Measurements from ENCODE around the gene NCAPG2.

NCAPG2 gene

GRCh38 chr7:158684329-158684728 is 20.3 kb downstream of the NCAPG2 start:
- ATAC-seq (ENCODE audit: low read depth): no peak
- no peaks in the 10 kb centered on the region for H3K4me1 ChIP-seq (ENCODE audit: insufficient read depth, poor library complexity, severe bottlenecking)
- H3K27me3 ChIP-seq (ENCODE audit: insufficient read depth, poor library complexity, severe bottlenecking): no peaks in the 10 kb centered on the region
- no peak overlapping the region for H3K27ac ChIP-seq (ENCODE audit: poor library complexity, severe bottlenecking)
- H3K9me3 ChIP-seq (ENCODE audit: severe bottlenecking): no peaks in the 10 kb centered on the region
- no peak overlapping the region for H3K4me3 ChIP-seq (ENCODE audit: severe bottlenecking)
- no peak for DNase-seq (ENCODE audit: low spot score)
- peaks cover 97% of the 10 kb centered on the region for H3K36me3 ChIP-seq (ENCODE audit: low read depth)
- TF ChIP-seq, protein P1, sequence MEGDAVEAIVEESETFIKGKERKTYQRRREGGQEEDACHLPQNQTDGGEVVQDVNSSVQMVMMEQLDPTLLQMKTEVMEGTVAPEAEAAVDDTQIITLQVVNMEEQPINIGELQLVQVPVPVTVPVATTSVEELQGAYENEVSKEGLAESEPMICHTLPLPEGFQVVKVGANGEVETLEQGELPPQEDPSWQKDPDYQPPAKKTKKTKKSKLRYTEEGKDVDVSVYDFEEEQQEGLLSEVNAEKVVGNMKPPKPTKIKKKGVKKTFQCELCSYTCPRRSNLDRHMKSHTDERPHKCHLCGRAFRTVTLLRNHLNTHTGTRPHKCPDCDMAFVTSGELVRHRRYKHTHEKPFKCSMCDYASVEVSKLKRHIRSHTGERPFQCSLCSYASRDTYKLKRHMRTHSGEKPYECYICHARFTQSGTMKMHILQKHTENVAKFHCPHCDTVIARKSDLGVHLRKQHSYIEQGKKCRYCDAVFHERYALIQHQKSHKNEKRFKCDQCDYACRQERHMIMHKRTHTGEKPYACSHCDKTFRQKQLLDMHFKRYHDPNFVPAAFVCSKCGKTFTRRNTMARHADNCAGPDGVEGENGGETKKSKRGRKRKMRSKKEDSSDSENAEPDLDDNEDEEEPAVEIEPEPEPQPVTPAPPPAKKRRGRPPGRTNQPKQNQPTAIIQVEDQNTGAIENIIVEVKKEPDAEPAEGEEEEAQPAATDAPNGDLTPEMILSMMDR (IDR thresholded peaks at IDR 0.05; ENCODE audit: poor library complexity, severe bottlenecking): no peak

DNA sequence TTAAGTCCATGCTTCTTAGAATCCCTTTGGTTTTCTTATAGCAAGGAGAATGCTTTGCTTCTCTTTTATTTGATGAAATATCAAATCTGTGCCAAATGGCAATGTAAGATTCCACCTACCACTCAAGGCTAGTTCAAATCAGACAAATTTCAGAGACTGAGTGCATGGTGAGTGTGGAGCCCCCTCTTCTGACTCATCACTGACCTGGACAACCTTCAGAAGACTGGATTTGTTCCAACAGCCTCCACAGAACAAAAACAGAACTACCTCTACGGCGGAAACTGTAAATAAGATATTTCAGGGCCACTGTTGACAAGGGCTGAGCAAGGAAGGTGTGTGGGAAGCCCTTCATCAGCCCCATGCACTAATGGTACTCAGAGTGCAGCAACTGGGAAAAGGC is 21.1 kb downstream of the NCAPG2 start:
- Histone ChIP-seq H3K27me3 (ENCODE audit: insufficient read depth, poor library complexity, severe bottlenecking) (no peaks in the 10 kb centered on the region), H3K36me3 (ENCODE audit: low read depth) (peaks cover 97% of the 10 kb centered on the region), H3K27ac (ENCODE audit: poor library complexity, severe bottlenecking) (no peak overlapping the region), H3K4me1 (ENCODE audit: insufficient read depth, poor library complexity, severe bottlenecking) (no peaks in the 10 kb centered on the region), H3K9me3 (ENCODE audit: severe bottlenecking) (no peaks in the 10 kb centered on the region), H3K4me3 (ENCODE audit: severe bottlenecking) (no peak overlapping the region)
- DNase-seq (ENCODE audit: low spot score): no peak
- TF ChIP-seq, protein P1 (IDR thresholded peaks at IDR 0.05; ENCODE audit: poor library complexity, severe bottlenecking): no peak
- ATAC-seq (ENCODE audit: low read depth): no peak

DNA sequence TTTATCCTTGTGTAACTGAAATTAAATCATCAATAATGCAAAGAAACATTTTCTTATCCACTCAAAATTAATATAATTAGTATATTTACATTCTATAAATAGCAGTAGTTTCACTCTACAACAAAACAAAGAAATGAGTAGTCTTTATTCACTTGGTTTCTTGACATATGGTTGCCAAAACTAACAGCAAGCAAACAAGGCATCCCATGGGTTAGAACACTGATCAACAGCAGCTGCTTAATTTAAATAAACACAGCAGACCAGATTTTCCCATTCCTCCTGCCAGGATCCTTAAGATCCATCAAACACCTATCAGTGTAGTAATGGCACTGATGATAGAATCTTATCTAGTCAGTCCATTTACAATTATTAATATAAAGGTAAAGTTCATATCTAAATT is 22.1 kb downstream of the NCAPG2 start:
- H3K27me3 ChIP-seq (ENCODE audit: insufficient read depth, poor library complexity, severe bottlenecking): no peaks in the 10 kb centered on the region

GRCh38 chr7:158680754-158681153 is 23.9 kb downstream of the NCAPG2 start:
- no peak overlapping the region for H3K27ac ChIP-seq (ENCODE audit: poor library complexity, severe bottlenecking)
- peaks cover 90% of the 10 kb centered on the region for H3K36me3 ChIP-seq (ENCODE audit: low read depth)
- TF ChIP-seq, protein P1 (IDR thresholded peaks at IDR 0.05; ENCODE audit: poor library complexity, severe bottlenecking): no peak
- ATAC-seq (ENCODE audit: low read depth) (no peak), DNase-seq (ENCODE audit: low spot score) (no peak)
- H3K4me1 ChIP-seq (ENCODE audit: insufficient read depth, poor library complexity, severe bottlenecking): no peaks in the 10 kb centered on the region
- no peaks in the 10 kb centered on the region for H3K9me3 ChIP-seq (ENCODE audit: severe bottlenecking)
- H3K27me3 ChIP-seq (ENCODE audit: insufficient read depth, poor library complexity, severe bottlenecking): no peaks in the 10 kb centered on the region
- no peak overlapping the region for H3K4me3 ChIP-seq (ENCODE audit: severe bottlenecking)

More for the DNA sequence above, 22.1 kb downstream of the NCAPG2 start:
- H3K4me1 ChIP-seq (ENCODE audit: insufficient read depth, poor library complexity, severe bottlenecking): no peaks in the 10 kb centered on the region
- no peaks in the 10 kb centered on the region for H3K9me3 ChIP-seq (ENCODE audit: severe bottlenecking)
- TF ChIP-seq, protein P1 (IDR thresholded peaks at IDR 0.05; ENCODE audit: poor library complexity, severe bottlenecking): no peak
- H3K4me3 ChIP-seq (ENCODE audit: severe bottlenecking): no peak overlapping the region
- no peak overlapping the region for H3K27ac ChIP-seq (ENCODE audit: poor library complexity, severe bottlenecking)
- H3K36me3 ChIP-seq (ENCODE audit: low read depth): peaks cover 97% of the 10 kb centered on the region
- ATAC-seq (ENCODE audit: low read depth): no peak
- DNase-seq (ENCODE audit: low spot score): no peak

DNA sequence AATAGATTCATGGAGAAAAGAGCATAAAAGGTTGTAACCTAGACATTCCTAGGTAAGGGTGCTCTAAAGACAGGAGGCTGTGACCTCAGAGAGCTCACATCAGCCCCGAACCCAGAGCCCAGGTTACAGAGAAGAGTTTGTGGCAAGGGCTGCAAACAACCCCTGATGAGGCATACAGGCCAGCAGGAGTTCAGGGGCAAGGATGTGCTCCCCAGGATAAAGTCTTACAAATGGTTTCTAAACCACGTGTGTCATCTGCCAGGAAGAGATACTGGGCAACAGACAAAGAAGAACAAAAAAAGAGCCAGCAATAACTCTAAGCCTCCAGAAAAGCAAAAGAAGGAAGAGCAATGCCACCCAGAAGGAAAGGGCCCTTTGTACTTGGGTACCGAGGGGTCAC is 27.7 kb downstream of the NCAPG2 start:
- no peaks in the 10 kb centered on the region for H3K9me3 ChIP-seq (ENCODE audit: severe bottlenecking)
- H3K36me3 ChIP-seq (ENCODE audit: low read depth): peaks cover 73% of the 10 kb centered on the region
- H3K4me1 ChIP-seq (ENCODE audit: insufficient read depth, poor library complexity, severe bottlenecking): no peaks in the 10 kb centered on the region
- TF ChIP-seq, protein P1 (IDR thresholded peaks at IDR 0.05; ENCODE audit: poor library complexity, severe bottlenecking): no peak
- no peaks in the 10 kb centered on the region for H3K27me3 ChIP-seq (ENCODE audit: insufficient read depth, poor library complexity, severe bottlenecking)
- DNase-seq (ENCODE audit: low spot score): no peak
- ATAC-seq (ENCODE audit: low read depth): no peak
- no peak overlapping the region for H3K27ac ChIP-seq (ENCODE audit: poor library complexity, severe bottlenecking)
- no peak overlapping the region for H3K4me3 ChIP-seq (ENCODE audit: severe bottlenecking)
